K562 (cell line): Measurements from ENCODE around the gene PAX5. TPM values are rescaled to one million over a fixed set of nuclear protein-coding genes. Genes with fewer than 3 reads are reported as not detected.

ENCODE experiments used
- ATAC-seq: fragments of 200-7000 bp; cut with Tn5 transposase; 3 replicates; pipeline ENCODE4 v1.9.1; 2020; ENCODE audit warnings: moderate library complexity
- BruUV-seq: library from RNA; stranded (reverse); fragments of 400-500 nt; replicated peaks from 2 replicates; lab custom pipeline; 2021; lab: Mats Ljungman, UMichigan
- CTCF ChIA-PET: fragments of 300-600 bp; formaldehyde crosslinking; extraction: SDS; loops from one replicate; lab custom pipeline; 2021; ENCODE audit warnings: low intra/inter-chr PET ratio; lab: Yijun Ruan, JAX
- POLR2A ChIA-PET: fragments of 300-600, 350-650 bp; sonication (Branson Sonifier 250); formaldehyde crosslinking; extraction: SDS; loops from one replicate; lab custom pipeline; 2021; ENCODE audit warnings: antibody characterized with exemption, inconsistent platforms; lab: Yijun Ruan, JAX
- DNase-seq, 4 experiments: peaks; one replicate each; pipeline versions ENCODE4 v3.0.0 to v3.0.0-alpha.2; 2011 to 2018; ENCODE audit warnings: low spot score in 3 of 4, mixed read lengths in 3 of 4; ENCODE audit errors: extremely low read depth in 1 of 4
- FAIRE-seq: peaks from 2 replicates; lab custom pipeline; 2011; peaks lifted over from hg19 to GRCh38; lab: Jason Lieb, UNC
- H2AFZ ChIP-seq: 2 replicates; pipeline ENCODE4 v1.6.0; 2011; ENCODE audit warnings: low read depth, low read length, control low read depth, inconsistent platforms
- H3K27ac ChIP-seq: fragments of 200-600 bp; 3 replicates; pipeline ENCODE4 v1.8.0; 2011; ENCODE audit warnings: low read depth, mild to moderate bottlenecking, control low read depth, inconsistent platforms, low read length, moderate library complexity, mixed read lengths; ENCODE audit errors: extremely low read depth
- H3K27me3 ChIP-seq, 2 experiments: fragments of 300-600 bp in 1 of 2; 2 replicates in 1 of 2; 3 replicates in 1 of 2; pipeline versions ENCODE4 v1.6.0 to v1.8.0; 2011; ENCODE audit warnings: inconsistent platforms in 2 of 2, low read length in 2 of 2, mild to moderate bottlenecking in 1 of 2, mixed read lengths in 1 of 2, moderate library complexity in 1 of 2; ENCODE audit not compliant: control insufficient read depth in 2 of 2, insufficient read depth in 2 of 2
- H3K36me3 ChIP-seq: fragments of 300-600 bp; 3 replicates; pipeline ENCODE4 v1.8.0; 2011; ENCODE audit warnings: mild to moderate bottlenecking, low read length, inconsistent platforms; ENCODE audit not compliant: control insufficient read depth, insufficient read depth
- H3K4me1 ChIP-seq, 2 experiments: fragments of 200-600 bp in 1 of 2; replicated peaks in 1 of 2; 2 replicates in 1 of 2; 3 replicates in 1 of 2; pipeline versions ENCODE4 v1.5.1 to v1.8.0; 2011; ENCODE audit warnings: inconsistent platforms in 2 of 2, low read length in 2 of 2, mild to moderate bottlenecking in 1 of 2, mixed read lengths in 1 of 2, moderate library complexity in 1 of 2; ENCODE audit not compliant: control insufficient read depth in 2 of 2, insufficient read depth in 2 of 2
- H3K4me2 ChIP-seq: 2 replicates; pipeline ENCODE4 v1.6.1; 2011; ENCODE audit warnings: low read length, control low read depth, inconsistent platforms, mixed read lengths; ENCODE audit not compliant: insufficient read depth
- H3K4me3 ChIP-seq: fragments of 200-600 bp; sonication (generic), shearing (Covaris generic); 2 replicates; pipeline ENCODE4 v1.5.1; 2016; ENCODE audit warnings: control low read depth, inconsistent platforms
- H3K79me2 ChIP-seq: fragments of 200-600 bp; 3 replicates; pipeline ENCODE4 v1.8.0; 2011; ENCODE audit warnings: low read length, inconsistent platforms; ENCODE audit not compliant: control insufficient read depth, insufficient read depth
- H3K9ac ChIP-seq, 2 experiments: 2 replicates each; pipeline versions ENCODE4 v1.6.0 to v1.6.1; 2011; ENCODE audit warnings: low read depth in 2 of 2, low read length in 2 of 2, control low read depth in 1 of 2, inconsistent platforms in 1 of 2, mild to moderate bottlenecking in 1 of 2, mixed read lengths in 1 of 2; ENCODE audit not compliant: insufficient read depth in 1 of 2
- H3K9me1 ChIP-seq: one replicate; pipeline ENCODE4 v1.6.0; 2011; ENCODE audit warnings: inconsistent platforms, mild to moderate bottlenecking, low read length, moderate library complexity; ENCODE audit not compliant: control insufficient read depth, insufficient read depth
- H3K9me3 ChIP-seq: replicated peaks from 2 replicates; pipeline ENCODE4 v1.5.1; 2011; ENCODE audit warnings: low read depth, low read length, inconsistent platforms; ENCODE audit not compliant: control insufficient read depth, insufficient read depth
- H4K20me1 ChIP-seq: replicated peaks from 2 replicates; pipeline ENCODE4 v1.6.1; 2011; ENCODE audit warnings: low read length, inconsistent platforms, mixed read lengths; ENCODE audit not compliant: control insufficient read depth, insufficient read depth
- CREB5 ChIP-seq: fragments of 250-450 bp; sonication (Bioruptor Pico); IDR thresholded peaks from 2 replicates; pipeline ENCODE4 v1.5.0; 2020; ENCODE audit warnings: mild to moderate bottlenecking
- GTF2B ChIP-seq: IDR thresholded peaks from 2 replicates; pipeline ENCODE4 v1.6.1; 2011; ENCODE audit not compliant: insufficient read length; ENCODE audit errors: extremely low read depth
- MBD2 ChIP-seq: sonication (generic); IDR thresholded peaks from 2 replicates; pipeline ENCODE4 v1.6.1; 2016; ENCODE audit warnings: low read depth, borderline replicate concordance
- SAFB ChIP-seq: fragments of 200-400 bp; formaldehyde crosslinking; IDR thresholded peaks from 2 replicates; pipeline ENCODE4 v1.6.1; 2017; ENCODE audit warnings: low read depth, low read length, borderline replicate concordance
- SAFB2 ChIP-seq: fragments of 200-400 bp; formaldehyde crosslinking; IDR thresholded peaks from 2 replicates; pipeline ENCODE4 v1.6.1; 2018; ENCODE audit warnings: borderline replicate concordance, low read length, low read depth, moderate library complexity; ENCODE audit not compliant: severe bottlenecking
- TEAD2 ChIP-seq: fragments of 450-650 bp; IDR thresholded peaks from 2 replicates; pipeline ENCODE4 v1.6.1; 2016; ENCODE audit warnings: missing genetic modification characterization, control low read depth, missing compliant biosample characterization
- ZKSCAN3 ChIP-seq: fragments of 250-450 bp; sonication (Bioruptor Pico); IDR thresholded peaks from 2 replicates; pipeline ENCODE4 v1.4.0; 2020
- ZNF174 ChIP-seq: fragments of 250-450 bp; sonication (Bioruptor Pico); IDR thresholded peaks from 2 replicates; pipeline ENCODE4 v1.4.0; 2020; ENCODE audit warnings: mild to moderate bottlenecking
- WGBS: fragments of 100-300 bp; shearing (Covaris generic); methylation state at CpG from one replicate; pipeline ENCODE4 v1.1.6; 2016; ENCODE audit warnings: low coverage, mixed read lengths; ENCODE audit not compliant: insufficient coverage; ENCODE audit errors: missing lambda C conversion rate; 5-methylcytosine and 5-hydroxymethylcytosine counted together
- in situ Hi-C: fragments of 300-500 bp; cut with MboI; formaldehyde crosslinking; loops from 4 replicates; pipeline ENCODE4 v1.15.0; 2018; ENCODE audit warnings: inconsistent platforms, mixed read lengths
- intact Hi-C: fragments of 100-400 bp; cut with micrococcal nuclease; formaldehyde crosslinking; loops from 2 replicates; pipeline ENCODE4 v1.14.2; 2022
- polyA plus RNA-seq, 8 experiments: library from polyadenylated mRNA; depleted of rRNA in 4 of 8; stranded (reverse) in 5 of 8; unstranded in 3 of 8; fragments of >200 nt; fragmentation: Nextera tagmentation in 2 of 8; fragmentation: Illumina TruSeq in 1 of 8; extraction: Ambion mirVana in 2 of 8; extraction: Trizol in 1 of 8; gene quantifications; 2 replicates each; pipeline versions ENCODE4 v1.2.1 to v1.2.3, GENCODE V29; 2011 to 2014; ENCODE audit warnings: inconsistent platforms in 1 of 8, missing spikeins in 1 of 8
- total RNA-seq, 7 experiments: library from RNA; depleted of rRNA in 6 of 7; stranded (reverse); fragments of >200 nt in 6 of 7; fragmentation: Illumina TruSeq in 2 of 7; extraction: Trizol in 2 of 7; gene quantifications; 2 replicates each; pipeline versions ENCODE4 v1.2.1 to v1.2.3, GENCODE V29; 2011 to 2021; ENCODE audit warnings: low replicate concordance in 1 of 7
- TF ChIP-seq, protein P1 (sequence below): sonication (generic); formaldehyde crosslinking; IDR thresholded peaks from 2 replicates; pipeline ENCODE4 v1.8.0; 2022; ENCODE audit warnings: missing genetic modification reagents, mild to moderate bottlenecking, borderline replicate concordance
- TF ChIP-seq, protein P2 (sequence below): sonication (generic); formaldehyde crosslinking; IDR thresholded peaks from 2 replicates; pipeline ENCODE4 v1.9.0; 2022; ENCODE audit warnings: mild to moderate bottlenecking, missing genetic modification reagents
- TF ChIP-seq, protein P3 (sequence below): fragments of 250-450 bp; sonication (Bioruptor Pico); IDR thresholded peaks from 2 replicates; pipeline ENCODE4 v1.4.0; 2020; ENCODE audit warnings: mild to moderate bottlenecking, moderate library complexity, borderline replicate concordance
- TF ChIP-seq, protein P4 (sequence below): sonication (generic); formaldehyde crosslinking; IDR thresholded peaks from 2 replicates; pipeline ENCODE4 v1.8.1; 2023; ENCODE audit warnings: mild to moderate bottlenecking, missing genetic modification reagents

The PAX5 gene
- total and polyA plus RNA-seq, 9 of the 15 experiments (the other 6 are each of a cell fraction or from before 2014, with no cell fraction given), result 0.03 to 0.09 TPM; not detected in 7

DNA sequence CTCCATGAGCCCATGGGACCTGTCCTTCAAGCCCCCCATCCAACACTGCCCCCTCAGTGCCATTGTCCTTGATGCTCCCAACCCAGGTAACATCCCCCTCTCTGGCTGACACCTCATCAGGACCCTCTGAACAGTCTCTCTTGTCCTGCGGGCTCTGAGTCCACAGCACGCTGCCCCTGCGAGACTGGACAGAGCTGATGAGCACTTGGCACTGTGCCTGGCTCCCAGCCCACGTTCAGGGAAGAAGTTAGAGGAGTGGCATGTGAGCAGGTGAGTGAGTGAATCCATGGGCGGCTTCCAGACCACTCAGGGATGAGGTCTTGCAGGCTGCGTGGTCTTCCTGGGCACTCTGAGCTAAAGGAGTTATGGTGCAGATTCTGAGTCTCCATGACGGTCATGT is 70.7 kb downstream of the PAX5 start:
- FAIRE-seq (no peak), DNase-seq (no peak), ATAC-seq (no peak)
- Histone ChIP-seq H2AFZ (no peak overlapping the region), H3K9ac (no peak overlapping the region), H4K20me1 (no peaks in the 10 kb centered on the region; the same call in 1 of the 2 replicates), H3K27ac (no peak overlapping the region), H3K9me3 (no peaks in the 10 kb centered on the region), H3K4me2 (no peak overlapping the region), H3K27me3 (peaks cover 16 to 68% of the 10 kb centered on the region in 2 experiments; a peak in 4 of 5 replicates), H3K79me2 (no peaks in the 10 kb centered on the region), H3K4me3 (no peak overlapping the region), H3K4me1 (no peaks in the 10 kb centered on the region; a peak in 2 of 5 replicates), H3K9me1 (no peaks in the 10 kb centered on the region), H3K36me3 (no peaks in the 10 kb centered on the region)
- ChIA-PET POLR2A (no interaction called here), CTCF (no interaction called here)
- in situ Hi-C loops (no loop called here), intact Hi-C loops (no loop called here)
- BruUV-seq, result no TSS peak
- 0% methylated on average over 7 of the region's 7 CpGs for WGBS
- TF ChIP-seq, protein P1, sequence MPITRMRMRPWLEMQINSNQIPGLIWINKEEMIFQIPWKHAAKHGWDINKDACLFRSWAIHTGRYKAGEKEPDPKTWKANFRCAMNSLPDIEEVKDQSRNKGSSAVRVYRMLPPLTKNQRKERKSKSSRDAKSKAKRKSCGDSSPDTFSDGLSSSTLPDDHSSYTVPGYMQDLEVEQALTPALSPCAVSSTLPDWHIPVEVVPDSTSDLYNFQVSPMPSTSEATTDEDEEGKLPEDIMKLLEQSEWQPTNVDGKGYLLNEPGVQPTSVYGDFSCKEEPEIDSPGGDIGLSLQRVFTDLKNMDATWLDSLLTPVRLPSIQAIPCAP (CRISPR knock-in tag), result no peak
- TF ChIP-seq, protein P2, sequence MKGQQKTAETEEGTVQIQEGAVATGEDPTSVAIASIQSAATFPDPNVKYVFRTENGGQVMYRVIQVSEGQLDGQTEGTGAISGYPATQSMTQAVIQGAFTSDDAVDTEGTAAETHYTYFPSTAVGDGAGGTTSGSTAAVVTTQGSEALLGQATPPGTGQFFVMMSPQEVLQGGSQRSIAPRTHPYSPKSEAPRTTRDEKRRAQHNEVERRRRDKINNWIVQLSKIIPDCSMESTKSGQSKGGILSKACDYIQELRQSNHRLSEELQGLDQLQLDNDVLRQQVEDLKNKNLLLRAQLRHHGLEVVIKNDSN (CRISPR knock-in tag), result no peak
- no peak for TF ChIP-seq ZKSCAN3
- no peak for TF ChIP-seq TEAD2 (tag)
- TF ChIP-seq, protein P3, sequence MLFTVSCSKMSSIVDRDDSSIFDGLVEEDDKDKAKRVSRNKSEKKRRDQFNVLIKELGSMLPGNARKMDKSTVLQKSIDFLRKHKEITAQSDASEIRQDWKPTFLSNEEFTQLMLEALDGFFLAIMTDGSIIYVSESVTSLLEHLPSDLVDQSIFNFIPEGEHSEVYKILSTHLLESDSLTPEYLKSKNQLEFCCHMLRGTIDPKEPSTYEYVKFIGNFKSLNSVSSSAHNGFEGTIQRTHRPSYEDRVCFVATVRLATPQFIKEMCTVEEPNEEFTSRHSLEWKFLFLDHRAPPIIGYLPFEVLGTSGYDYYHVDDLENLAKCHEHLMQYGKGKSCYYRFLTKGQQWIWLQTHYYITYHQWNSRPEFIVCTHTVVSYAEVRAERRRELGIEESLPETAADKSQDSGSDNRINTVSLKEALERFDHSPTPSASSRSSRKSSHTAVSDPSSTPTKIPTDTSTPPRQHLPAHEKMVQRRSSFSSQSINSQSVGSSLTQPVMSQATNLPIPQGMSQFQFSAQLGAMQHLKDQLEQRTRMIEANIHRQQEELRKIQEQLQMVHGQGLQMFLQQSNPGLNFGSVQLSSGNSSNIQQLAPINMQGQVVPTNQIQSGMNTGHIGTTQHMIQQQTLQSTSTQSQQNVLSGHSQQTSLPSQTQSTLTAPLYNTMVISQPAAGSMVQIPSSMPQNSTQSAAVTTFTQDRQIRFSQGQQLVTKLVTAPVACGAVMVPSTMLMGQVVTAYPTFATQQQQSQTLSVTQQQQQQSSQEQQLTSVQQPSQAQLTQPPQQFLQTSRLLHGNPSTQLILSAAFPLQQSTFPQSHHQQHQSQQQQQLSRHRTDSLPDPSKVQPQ (CRISPR knock-in tag), result no peak
- no peak for TF ChIP-seq MBD2
- no peak for TF ChIP-seq GTF2B
- no peak for TF ChIP-seq CREB5 (CRISPR knock-in tag)
- no peak for TF ChIP-seq SAFB
- TF ChIP-seq, protein P4, sequence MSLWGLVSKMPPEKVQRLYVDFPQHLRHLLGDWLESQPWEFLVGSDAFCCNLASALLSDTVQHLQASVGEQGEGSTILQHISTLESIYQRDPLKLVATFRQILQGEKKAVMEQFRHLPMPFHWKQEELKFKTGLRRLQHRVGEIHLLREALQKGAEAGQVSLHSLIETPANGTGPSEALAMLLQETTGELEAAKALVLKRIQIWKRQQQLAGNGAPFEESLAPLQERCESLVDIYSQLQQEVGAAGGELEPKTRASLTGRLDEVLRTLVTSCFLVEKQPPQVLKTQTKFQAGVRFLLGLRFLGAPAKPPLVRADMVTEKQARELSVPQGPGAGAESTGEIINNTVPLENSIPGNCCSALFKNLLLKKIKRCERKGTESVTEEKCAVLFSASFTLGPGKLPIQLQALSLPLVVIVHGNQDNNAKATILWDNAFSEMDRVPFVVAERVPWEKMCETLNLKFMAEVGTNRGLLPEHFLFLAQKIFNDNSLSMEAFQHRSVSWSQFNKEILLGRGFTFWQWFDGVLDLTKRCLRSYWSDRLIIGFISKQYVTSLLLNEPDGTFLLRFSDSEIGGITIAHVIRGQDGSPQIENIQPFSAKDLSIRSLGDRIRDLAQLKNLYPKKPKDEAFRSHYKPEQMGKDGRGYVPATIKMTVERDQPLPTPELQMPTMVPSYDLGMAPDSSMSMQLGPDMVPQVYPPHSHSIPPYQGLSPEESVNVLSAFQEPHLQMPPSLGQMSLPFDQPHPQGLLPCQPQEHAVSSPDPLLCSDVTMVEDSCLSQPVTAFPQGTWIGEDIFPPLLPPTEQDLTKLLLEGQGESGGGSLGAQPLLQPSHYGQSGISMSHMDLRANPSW (CRISPR knock-in tag), result no peak
- no peak for TF ChIP-seq SAFB2
- no peak for TF ChIP-seq ZNF174 (CRISPR knock-in tag)
